HG02938 (cell line): ENCODE results near the gene ITPKB.
A peak's percentile ranks its signal among the peaks of the same experiment; 100 is the strongest.
"Not testable (repeated sequence)": the region's sequence is repeated elsewhere in the genome, so short reads cannot be mapped to it uniquely, and the experiment has no call there.

Experiments used
- ATAC-seq: cut with Tn5 transposase; IDR thresholded peaks from one replicate; pipeline ENCODE4 v1.9.1; 2021; ENCODE audit warnings: mild to moderate bottlenecking, moderate library complexity; ENCODE audit not compliant: unreplicated experiment

ITPKB gene

GRCh38 chr1:226738995-226739695 is at the start of gene ITPKB:
Gene ITPKB, minus strand, starts transcription at chr1:226739282. Its CDS starts 1,824 bp downstream, at chr1:226737458.
- no peak for ATAC-seq

- ATAC-seq: no peak
Measured at GRCh38 chr1:226787638-226788037, 48.6 kb upstream of the ITPKB start.

- ATAC-seq: no peak
Measured at GRCh38 chr1:226787071-226787470, 48.0 kb upstream of the ITPKB start.

GRCh38 chr1:226786550-226786949 is 47.5 kb upstream of the ITPKB start:
- peak; percentile 69 for ATAC-seq

- no peak for ATAC-seq
Measured at GRCh38 chr1:226785805-226786204, 46.7 kb upstream of the ITPKB start.

GRCh38 chr1:226784081-226785049 is 45.3 kb upstream of the ITPKB start:
- no peak for ATAC-seq

- ATAC-seq: no peak
Measured at GRCh38 chr1:226782845-226783601, 43.9 kb upstream of the ITPKB start.

GRCh38 chr1:226781937-226782609 is 43.0 kb upstream of the ITPKB start:
- no peak for ATAC-seq

- no peak for ATAC-seq
Measured at GRCh38 chr1:226779561-226779960, 40.5 kb upstream of the ITPKB start.

- no peak for ATAC-seq
Measured at GRCh38 chr1:226778657-226779058, 39.6 kb upstream of the ITPKB start.

- ATAC-seq: no peak
Measured at GRCh38 chr1:226776975-226777374, 37.9 kb upstream of the ITPKB start.

GRCh38 chr1:226776066-226776465 is 37.0 kb upstream of the ITPKB start:
- ATAC-seq: no peak

- ATAC-seq: peak; percentile 83
Measured at GRCh38 chr1:226772446-226773139, 33.5 kb upstream of the ITPKB start.

- ATAC-seq: not testable (repeated sequence)
Measured at GRCh38 chr1:226767170-226767569, 28.1 kb upstream of the ITPKB start.

- ATAC-seq: no peak
Measured at GRCh38 chr1:226766565-226766964, 27.5 kb upstream of the ITPKB start.

- peak; percentile 87 for ATAC-seq
Measured at GRCh38 chr1:226764533-226764932, 25.5 kb upstream of the ITPKB start.

GRCh38 chr1:226763905-226764264 is 24.8 kb upstream of the ITPKB start:
- ATAC-seq: no peak

- ATAC-seq: no peak
Measured at GRCh38 chr1:226762988-226763904, 24.2 kb upstream of the ITPKB start.

- no peak for ATAC-seq
Measured at GRCh38 chr1:226762055-226762454, 23.0 kb upstream of the ITPKB start.
